Neural crest cell (in vitro differentiated cells): ENCODE results near the gene CDKAL1. TPM values are rescaled to one million over a fixed set of nuclear protein-coding genes. Genes with fewer than 3 reads are reported as not detected.

Experiments used
- DNase-seq: peaks from one replicate; pipeline ENCODE4 v3.0.0; 2021; ENCODE audit warnings: low read depth, mixed read lengths, low spot score
- H3K27ac Mint-ChIP-seq: one replicate; pipeline ENCODE4 v1.8.0; 2021; ENCODE audit warnings: mild to moderate bottlenecking, mixed read lengths; ENCODE audit not compliant: unreplicated experiment
- H3K27me3 Mint-ChIP-seq: 2 replicates; pipeline ENCODE4 v1.8.0; 2021; ENCODE audit warnings: low read depth, mild to moderate bottlenecking, mixed read lengths
- H3K36me3 Mint-ChIP-seq: 2 replicates; pipeline ENCODE4 v1.8.0; 2021; ENCODE audit warnings: low read depth, mild to moderate bottlenecking, mixed read lengths
- H3K4me1 Mint-ChIP-seq: 2 replicates; pipeline ENCODE4 v1.8.0; 2021; ENCODE audit warnings: mixed read lengths
- H3K4me3 Mint-ChIP-seq: one replicate; pipeline ENCODE4 v1.8.0; 2021; ENCODE audit warnings: mild to moderate bottlenecking, mixed read lengths
- H3K9me3 Mint-ChIP-seq: 2 replicates; pipeline ENCODE4 v1.8.0; 2021; ENCODE audit warnings: mixed read lengths
- total RNA-seq: library from RNA; stranded (reverse); gene quantifications from 2 replicates; pipeline ENCODE4 v1.2.1, GENCODE V29; 2021
- TF ChIP-seq, protein P1 (sequence below): fragments of 200-600 bp; sonication (generic); conservative IDR thresholded peaks from 2 replicates; pipeline ENCODE4 v1.5.0; 2021; ENCODE audit warnings: antibody characterized with exemption, mild to moderate bottlenecking

The CDKAL1 gene
- total RNA-seq, 1 donor from 2014 or later, result 25.4 TPM

DNA sequence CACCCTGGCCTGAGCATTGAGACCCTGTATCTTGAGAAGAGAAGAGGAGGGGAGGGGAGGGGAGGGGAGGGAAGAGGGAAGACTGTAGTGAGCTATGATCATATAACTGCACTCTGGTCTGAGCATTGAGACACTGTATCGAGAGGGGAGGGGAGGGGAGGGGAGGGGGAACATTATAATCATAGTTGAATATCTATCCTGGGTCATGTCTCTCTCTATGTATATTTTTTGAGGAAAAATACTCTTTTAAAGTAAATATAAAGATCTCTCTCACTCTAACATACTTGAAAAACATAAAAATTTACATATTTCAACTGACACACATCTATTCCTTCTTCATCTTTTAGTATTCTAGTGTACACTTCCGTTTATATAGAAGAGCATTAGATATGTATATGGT is 431.0 kb downstream of the CDKAL1 start:
- no peak for DNase-seq
- peaks cover 15% of the 10 kb centered on the region for H3K9me3 Mint-ChIP-seq
- no peaks in the 10 kb centered on the region for H3K4me1 Mint-ChIP-seq
- H3K27me3 Mint-ChIP-seq, result no peaks in the 10 kb centered on the region
- TF ChIP-seq, protein P1, sequence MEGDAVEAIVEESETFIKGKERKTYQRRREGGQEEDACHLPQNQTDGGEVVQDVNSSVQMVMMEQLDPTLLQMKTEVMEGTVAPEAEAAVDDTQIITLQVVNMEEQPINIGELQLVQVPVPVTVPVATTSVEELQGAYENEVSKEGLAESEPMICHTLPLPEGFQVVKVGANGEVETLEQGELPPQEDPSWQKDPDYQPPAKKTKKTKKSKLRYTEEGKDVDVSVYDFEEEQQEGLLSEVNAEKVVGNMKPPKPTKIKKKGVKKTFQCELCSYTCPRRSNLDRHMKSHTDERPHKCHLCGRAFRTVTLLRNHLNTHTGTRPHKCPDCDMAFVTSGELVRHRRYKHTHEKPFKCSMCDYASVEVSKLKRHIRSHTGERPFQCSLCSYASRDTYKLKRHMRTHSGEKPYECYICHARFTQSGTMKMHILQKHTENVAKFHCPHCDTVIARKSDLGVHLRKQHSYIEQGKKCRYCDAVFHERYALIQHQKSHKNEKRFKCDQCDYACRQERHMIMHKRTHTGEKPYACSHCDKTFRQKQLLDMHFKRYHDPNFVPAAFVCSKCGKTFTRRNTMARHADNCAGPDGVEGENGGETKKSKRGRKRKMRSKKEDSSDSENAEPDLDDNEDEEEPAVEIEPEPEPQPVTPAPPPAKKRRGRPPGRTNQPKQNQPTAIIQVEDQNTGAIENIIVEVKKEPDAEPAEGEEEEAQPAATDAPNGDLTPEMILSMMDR, result no peak
- H3K4me3 Mint-ChIP-seq, result no peak overlapping the region
- H3K27ac Mint-ChIP-seq, result peak overlapping the region; percentile 92
- H3K36me3 Mint-ChIP-seq, result peaks cover 29% of the 10 kb centered on the region

DNA sequence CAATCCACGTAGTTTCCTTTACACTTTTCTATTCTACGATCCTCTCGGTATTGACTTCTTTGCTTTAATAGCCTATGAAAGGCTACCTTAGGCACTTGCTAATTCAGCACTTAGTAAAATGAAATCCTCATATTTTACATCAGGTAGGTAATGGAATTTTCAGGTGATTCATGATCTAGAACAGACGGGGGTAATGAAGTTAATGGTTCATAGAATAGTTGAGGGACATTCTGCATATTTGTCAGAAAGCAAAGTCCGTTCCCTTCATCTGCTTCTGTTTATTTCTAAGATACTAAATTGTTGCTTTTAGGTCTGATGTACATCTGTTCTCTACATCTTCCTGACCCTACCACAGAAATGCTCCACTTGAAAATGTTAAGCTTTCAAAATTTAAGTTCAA is 431.7 kb downstream of the CDKAL1 start:
- H3K36me3 Mint-ChIP-seq, result peaks cover 29% of the 10 kb centered on the region
- no peaks in the 10 kb centered on the region for H3K4me1 Mint-ChIP-seq
- H3K4me3 Mint-ChIP-seq, result no peak overlapping the region
- peaks cover 15% of the 10 kb centered on the region for H3K9me3 Mint-ChIP-seq
- H3K27ac Mint-ChIP-seq, result no peak overlapping the region
- TF ChIP-seq, protein P1, result no peak
- no peak for DNase-seq
- H3K27me3 Mint-ChIP-seq, result no peaks in the 10 kb centered on the region

DNA sequence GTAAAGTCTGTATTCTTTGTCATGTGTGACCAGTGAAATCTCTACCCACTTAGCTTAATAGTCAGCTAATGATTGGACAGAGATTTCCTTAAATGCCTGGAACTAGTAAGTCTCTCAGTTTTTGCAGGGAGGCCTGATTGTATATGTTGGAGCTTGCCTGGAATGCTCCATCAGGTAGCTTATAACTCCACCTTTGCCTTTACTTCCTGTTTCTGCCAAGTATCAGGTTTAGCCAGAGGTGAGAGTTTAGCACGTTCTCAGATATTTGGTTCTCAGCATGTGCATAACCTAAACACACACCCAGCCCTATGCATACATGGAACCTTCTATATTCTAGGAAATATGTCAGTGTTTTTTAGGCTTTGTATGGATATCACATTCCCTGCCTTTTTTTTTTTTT is 435.3 kb downstream of the CDKAL1 start:
- Mint-ChIP-seq H3K27me3 (no peaks in the 10 kb centered on the region), H3K4me1 (no peaks in the 10 kb centered on the region), H3K9me3 (peaks cover 13% of the 10 kb centered on the region), H3K4me3 (no peak overlapping the region), H3K27ac (no peak overlapping the region), H3K36me3 (peaks cover 21% of the 10 kb centered on the region)
- DNase-seq, result no peak
- TF ChIP-seq, protein P1, result no peak

DNA sequence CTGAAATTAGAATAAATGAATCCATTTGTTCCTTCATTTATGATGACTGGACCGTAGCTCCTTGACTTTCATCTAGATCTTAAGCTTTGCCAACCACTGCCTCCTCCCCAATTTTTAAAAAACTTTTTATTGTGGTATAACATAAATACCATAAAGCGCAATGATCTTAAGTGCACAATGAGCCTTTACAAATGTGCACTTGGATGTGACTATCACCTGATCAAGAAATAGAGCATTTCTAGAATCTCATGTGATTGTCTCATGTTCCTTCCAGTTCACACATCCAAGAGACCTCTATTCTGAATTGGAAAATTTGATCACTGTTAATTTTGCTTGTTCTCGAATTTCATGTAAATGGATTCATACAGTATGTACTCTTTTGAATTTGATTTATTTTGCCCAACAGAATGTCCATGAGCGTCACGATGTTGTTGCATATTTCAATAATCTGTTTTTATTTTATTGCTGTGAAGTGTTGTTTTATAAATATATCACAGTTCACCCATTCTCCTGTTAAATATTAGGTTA is 442.2 kb downstream of the CDKAL1 start:
- H3K4me1 Mint-ChIP-seq, result no peaks in the 10 kb centered on the region

DNA sequence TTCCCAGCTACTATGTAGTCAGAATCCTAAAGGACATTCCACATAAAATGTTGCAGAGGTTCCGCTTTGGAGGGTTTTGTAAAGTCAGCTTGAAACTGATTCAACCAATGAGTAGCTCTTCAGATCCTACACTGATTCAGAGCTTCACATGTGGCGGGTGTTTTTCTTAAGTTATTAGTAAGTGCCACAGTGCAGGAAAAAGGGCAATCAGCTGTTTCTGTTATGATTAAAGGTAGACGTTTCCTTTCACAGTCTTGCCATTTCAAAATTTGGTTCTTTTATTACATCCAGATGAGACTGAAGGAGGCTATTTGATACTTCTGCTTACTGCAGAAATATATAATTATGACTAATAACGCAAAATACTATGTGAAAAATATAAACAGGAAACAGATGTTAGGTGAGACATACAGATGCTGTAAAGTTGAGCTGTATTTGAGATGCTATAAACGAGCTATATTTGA is 443.9 kb downstream of the CDKAL1 start:
- Mint-ChIP-seq H3K27ac (no peak overlapping the region), H3K27me3 (no peaks in the 10 kb centered on the region), H3K4me1 (no peaks in the 10 kb centered on the region), H3K4me3 (no peak overlapping the region), H3K36me3 (peaks cover 4% of the 10 kb centered on the region), H3K9me3 (no peaks in the 10 kb centered on the region)
- DNase-seq, result no peak
- TF ChIP-seq, protein P1, result no peak

More for the DNA sequence above, 442.2 kb downstream of the CDKAL1 start:
- DNase-seq, result no peak
- H3K36me3 Mint-ChIP-seq, result peaks cover 6% of the 10 kb centered on the region
- H3K4me3 Mint-ChIP-seq, result no peak overlapping the region
- no peaks in the 10 kb centered on the region for H3K9me3 Mint-ChIP-seq
- H3K27ac Mint-ChIP-seq, result no peak overlapping the region
- no peaks in the 10 kb centered on the region for H3K27me3 Mint-ChIP-seq
- TF ChIP-seq, protein P1, result no peak
